CD14-positive monocyte (primary cell): ENCODE measurements around the gene PEX26. TPM values are rescaled to one million over a fixed set of nuclear protein-coding genes. Genes with fewer than 3 reads are reported as not detected.

Experiments used
- DNase-seq, 3 donors: peaks; one replicate each; pipeline ENCODE4 v3.0.0-alpha.2; 2011 to 2022
- H2AFZ ChIP-seq: 2 replicates; pipeline ENCODE4 v1.6.0; 2012; ENCODE audit warnings: mild to moderate bottlenecking, low read depth, low read length, inconsistent platforms; ENCODE audit not compliant: insufficient read depth, poor library complexity, severe bottlenecking
- H3K27ac ChIP-seq, 2 donors: 1 replicate in 1 of 2; 2 replicates in 1 of 2; pipeline ENCODE4 v1.5.1; 2012 to 2013; ENCODE audit warnings: low read length in 2 of 2, control low read depth in 1 of 2, inconsistent platforms in 1 of 2, low read depth in 1 of 2, mild to moderate bottlenecking in 1 of 2
- H3K27me3 ChIP-seq, 2 donors: one replicate each; pipeline versions ENCODE4 v1.6.0 to v1.6.1; 2011 to 2013; ENCODE audit warnings: low read length in 2 of 2; ENCODE audit not compliant: control insufficient read depth in 2 of 2, insufficient read depth in 2 of 2
- H3K36me3 ChIP-seq, 2 donors: replicated peaks in 1 of 2; 1 replicate in 1 of 2; 2 replicates in 1 of 2; pipeline versions ENCODE4 v1.5.1 to v1.6.1; 2012 to 2013; ENCODE audit warnings: low read length in 2 of 2, control low read depth in 1 of 2, inconsistent platforms in 1 of 2, mild to moderate bottlenecking in 1 of 2; ENCODE audit not compliant: insufficient read depth in 2 of 2, control insufficient read depth in 1 of 2
- H3K4me1 ChIP-seq, 2 donors: 1 replicate in 1 of 2; 2 replicates in 1 of 2; pipeline versions ENCODE4 v1.5.1 to v1.6.1; 2012 to 2013; ENCODE audit warnings: low read length in 2 of 2, control low read depth in 1 of 2, inconsistent platforms in 1 of 2, mild to moderate bottlenecking in 1 of 2, moderate library complexity in 1 of 2; ENCODE audit not compliant: insufficient read depth in 2 of 2, control insufficient read depth in 1 of 2
- H3K4me2 ChIP-seq: replicated peaks from 2 replicates; pipeline ENCODE3; 2012; ENCODE audit warnings: low read length, moderate library complexity, mild to moderate bottlenecking; ENCODE audit not compliant: poor library complexity, severe bottlenecking; ENCODE audit errors: extremely low read depth
- H3K4me3 ChIP-seq, 3 experiments: fragments of 200-600 bp in 1 of 3; sonication (generic) in 1 of 3; replicated peaks in 1 of 3; 1 replicate in 2 of 3; 2 replicates in 1 of 3; pipeline ENCODE4 v1.5.1; 2011 to 2013; ENCODE audit warnings: low read length in 3 of 3, mild to moderate bottlenecking in 3 of 3, control low read depth in 2 of 3, low read depth in 2 of 3, inconsistent platforms in 1 of 3, moderate library complexity in 1 of 3
- H3K79me2 ChIP-seq: 2 replicates; pipeline ENCODE4 v1.6.0; 2012; ENCODE audit warnings: mild to moderate bottlenecking, control low read depth, inconsistent platforms, low read length, moderate library complexity; ENCODE audit not compliant: insufficient read depth
- H3K9ac ChIP-seq: 2 replicates; pipeline ENCODE4 v1.6.0; 2017; ENCODE audit warnings: low read length, mild to moderate bottlenecking; ENCODE audit not compliant: insufficient read depth, poor library complexity, severe bottlenecking
- H3K9me3 ChIP-seq, 2 donors: replicated peaks in 1 of 2; 1 replicate in 1 of 2; 2 replicates in 1 of 2; pipeline versions ENCODE4 v1.5.1 to v1.6.1; 2012 to 2013; ENCODE audit warnings: low read length in 2 of 2, control low read depth in 1 of 2; ENCODE audit not compliant: control insufficient read depth in 1 of 2, insufficient read depth in 1 of 2
- H4K20me1 ChIP-seq: 2 replicates; pipeline ENCODE4 v1.6.0; 2012; ENCODE audit warnings: mild to moderate bottlenecking, low read length, control low read depth, moderate library complexity; ENCODE audit not compliant: insufficient read depth
- H3K27ac Mint-ChIP-seq, 7 donors: one replicate each; pipeline ENCODE4 v1.8.0; 2020; ENCODE audit warnings: mild to moderate bottlenecking in 7 of 7, mixed read lengths in 7 of 7, moderate library complexity in 6 of 7, inconsistent platforms in 2 of 7
- H3K27me3 Mint-ChIP-seq, 3 donors: one replicate each; pipeline ENCODE4 v1.8.0; 2021 to 2022; ENCODE audit warnings: low read depth in 3 of 3, mild to moderate bottlenecking in 3 of 3, mixed read lengths in 3 of 3, moderate library complexity in 3 of 3, inconsistent platforms in 1 of 3
- H3K36me3 Mint-ChIP-seq, 2 donors: one replicate each; pipeline ENCODE4 v1.8.0; 2020; ENCODE audit warnings: mixed read lengths in 2 of 2, inconsistent platforms in 1 of 2, mild to moderate bottlenecking in 1 of 2
- H3K4me1 Mint-ChIP-seq: one replicate; pipeline ENCODE4 v1.8.0; 2020; ENCODE audit warnings: mild to moderate bottlenecking, mixed read lengths
- H3K4me3 Mint-ChIP-seq, 2 donors: one replicate each; pipeline ENCODE4 v1.8.0; 2020; ENCODE audit warnings: mild to moderate bottlenecking in 2 of 2, mixed read lengths in 2 of 2, moderate library complexity in 1 of 2
- H3K9me3 Mint-ChIP-seq, 7 donors: one replicate each; pipeline ENCODE4 v1.8.0; 2020 to 2022; ENCODE audit warnings: mixed read lengths in 7 of 7, mild to moderate bottlenecking in 6 of 7, moderate library complexity in 6 of 7, inconsistent platforms in 2 of 7
- CTCF ChIP-seq: fragments of 200-600 bp; IDR thresholded peaks from one replicate; pipeline ENCODE4 v1.8.0; 2022; ENCODE audit warnings: antibody characterized with exemption, mild to moderate bottlenecking
- WGBS: methylation state at CpG from one replicate; pipeline ENCODE4 v1.1.5; 2013; ENCODE audit warnings: missing lambda C conversion rate; ENCODE audit not compliant: insufficient coverage; 5-methylcytosine and 5-hydroxymethylcytosine counted together
- intact Hi-C, 2 donors: fragments of 100-400 bp; cut with micrococcal nuclease; formaldehyde crosslinking; loops; one replicate each; pipeline versions ENCODE4 v1.15.0 to v1.15.1; 2023
- polyA plus RNA-seq, 3 donors: library from polyadenylated mRNA; depleted of rRNA in 1 of 3; unstranded in 2 of 3; stranded (reverse) in 1 of 3; fragments of 300-500 nt in 2 of 3; fragments of >200 nt in 1 of 3; fragmentation: Illumina TruSeq in 2 of 3; gene quantifications; 1 replicate in 2 of 3; 2 replicates in 1 of 3; pipeline ENCODE4 v1.2.3, GENCODE V29; 2012 to 2021

Gene PEX26
- polyA plus RNA-seq, 3 donors: 3.4 to 8.6 (median 3.7) TPM

- H3K4me1 Mint-ChIP-seq: no peaks in the 10 kb centered on the region
- H3K4me3 Mint-ChIP-seq: no peak overlapping the region
- no peaks in the 10 kb centered on the region for H4K20me1 ChIP-seq
- no peaks in the 10 kb centered on the region for H3K4me1 ChIP-seq
- no peaks in the 10 kb centered on the region for H3K27me3 ChIP-seq
- no peaks in the 10 kb centered on the region for H3K36me3 Mint-ChIP-seq
- H3K79me2 ChIP-seq: no peaks in the 10 kb centered on the region
- no peak overlapping the region for H3K27ac ChIP-seq
- no peak for TF ChIP-seq CTCF
- no peak overlapping the region for H3K4me3 ChIP-seq
- intact Hi-C loops: no loop called here
- WGBS: 14% methylated on average over 1 of the region's 4 CpGs
- H3K27ac Mint-ChIP-seq: no peak overlapping the region
- peak in 1 of 3 donors; percentile 38 for DNase-seq
- no peak overlapping the region for H3K4me2 ChIP-seq
- no peaks in the 10 kb centered on the region for H3K9me3 ChIP-seq
- H2AFZ ChIP-seq: no peak overlapping the region
- no peak overlapping the region for H3K9ac ChIP-seq
- H3K36me3 ChIP-seq: no peaks in the 10 kb centered on the region
- H3K27me3 Mint-ChIP-seq: peaks cover 3 to 4% (median 4%) of the 10 kb centered on the region in 3 donors
- peaks cover 0 to 3% (median 0%) of the 10 kb centered on the region in 7 donors for H3K9me3 Mint-ChIP-seq
These were observed 20.1 kb upstream of the PEX26 start for GRCh38 chr22:18057568-18058209.

GRCh38 chr22:18058371-18059093, 19.3 kb upstream of the PEX26 start:
- peaks cover 0 to 3% (median 0%) of the 10 kb centered on the region in 7 donors for H3K9me3 Mint-ChIP-seq
- no peak overlapping the region for H3K4me3 ChIP-seq
- no peak for DNase-seq
- H3K9ac ChIP-seq: no peak overlapping the region
- H3K79me2 ChIP-seq: no peaks in the 10 kb centered on the region
- no peaks in the 10 kb centered on the region for H3K27me3 ChIP-seq
- no peak for TF ChIP-seq CTCF
- H3K27ac Mint-ChIP-seq: no peak overlapping the region
- H3K4me1 Mint-ChIP-seq: no peaks in the 10 kb centered on the region
- H3K36me3 ChIP-seq: no peaks in the 10 kb centered on the region
- H3K27ac ChIP-seq: no peak overlapping the region
- 94% methylated on average over 4 of the region's 7 CpGs for WGBS
- no peaks in the 10 kb centered on the region for H3K36me3 Mint-ChIP-seq
- H4K20me1 ChIP-seq: no peaks in the 10 kb centered on the region
- peaks cover 4 to 5% (median 4%) of the 10 kb centered on the region in 3 donors for H3K27me3 Mint-ChIP-seq
- H3K4me1 ChIP-seq: no peaks in the 10 kb centered on the region
- H3K4me2 ChIP-seq: no peak overlapping the region
- H3K4me3 Mint-ChIP-seq: no peak overlapping the region
- no peaks in the 10 kb centered on the region for H3K9me3 ChIP-seq
- intact Hi-C loops: no loop called here
- no peak overlapping the region for H2AFZ ChIP-seq
